HUES48 (cell line): Measurements from ENCODE around the gene KRT75.

Source experiments
- H3K27ac ChIP-seq: one replicate; pipeline ENCODE4 v1.7.0; 2013; ENCODE audit warnings: low read depth, low read length, inconsistent platforms
- H3K27me3 ChIP-seq: 2 replicates; pipeline ENCODE4 v1.6.1; 2013; ENCODE audit warnings: mild to moderate bottlenecking, low read length; ENCODE audit not compliant: control insufficient read depth, insufficient read depth
- H3K36me3 ChIP-seq: 2 replicates; pipeline ENCODE4 v1.6.1; 2013; ENCODE audit warnings: low read length; ENCODE audit not compliant: control insufficient read depth, insufficient read depth
- H3K4me1 ChIP-seq: 2 replicates; pipeline ENCODE4 v1.6.1; 2013; ENCODE audit warnings: mild to moderate bottlenecking, low read length; ENCODE audit not compliant: control insufficient read depth, insufficient read depth
- H3K4me3 ChIP-seq: 2 replicates; pipeline ENCODE4 v1.5.1; 2013; ENCODE audit warnings: mild to moderate bottlenecking, low read depth, low read length
- H3K9ac ChIP-seq: 2 replicates; pipeline ENCODE4 v1.6.1; 2013; ENCODE audit warnings: mild to moderate bottlenecking, low read depth, low read length, moderate library complexity
- H3K9me3 ChIP-seq: 2 replicates; pipeline ENCODE4 v1.6.1; 2013; ENCODE audit warnings: low read length; ENCODE audit not compliant: control insufficient read depth, insufficient read depth

Gene KRT75

GRCh38 chr12:52439845-52440244 is 5.7 kb upstream of the KRT75 start:
- Histone ChIP-seq H3K36me3 (no peaks in the 10 kb centered on the region), H3K4me3 (no peak overlapping the region), H3K27ac (no peak overlapping the region), H3K27me3 (no peaks in the 10 kb centered on the region), H3K9me3 (no peaks in the 10 kb centered on the region), H3K9ac (no peak overlapping the region), H3K4me1 (peaks cover 8% of the 10 kb centered on the region)

GRCh38 chr12:52439420-52439819 is 5.2 kb upstream of the KRT75 start:
- Histone ChIP-seq H3K9ac (no peak overlapping the region), H3K27me3 (no peaks in the 10 kb centered on the region), H3K4me3 (no peak overlapping the region), H3K9me3 (no peaks in the 10 kb centered on the region), H3K4me1 (peaks cover 8% of the 10 kb centered on the region), H3K27ac (no peak overlapping the region), H3K36me3 (no peaks in the 10 kb centered on the region)

- H3K9me3 ChIP-seq: no peaks in the 10 kb centered on the region
- no peaks in the 10 kb centered on the region for H3K36me3 ChIP-seq
- H3K4me1 ChIP-seq: peaks cover 8% of the 10 kb centered on the region
- H3K27me3 ChIP-seq: no peaks in the 10 kb centered on the region
- no peak overlapping the region for H3K9ac ChIP-seq
- no peak overlapping the region for H3K27ac ChIP-seq
- H3K4me3 ChIP-seq: no peak overlapping the region
These were observed 4.4 kb upstream of the KRT75 start for GRCh38 chr12:52438305-52439301.

GRCh38 chr12:52437508-52437907 is 3.3 kb upstream of the KRT75 start:
- H3K27ac ChIP-seq: no peak overlapping the region
- no peaks in the 10 kb centered on the region for H3K27me3 ChIP-seq
- H3K36me3 ChIP-seq: no peaks in the 10 kb centered on the region
- peaks cover 4% of the 10 kb centered on the region for H3K4me1 ChIP-seq
- H3K9ac ChIP-seq: no peak overlapping the region
- H3K9me3 ChIP-seq: no peaks in the 10 kb centered on the region
- H3K4me3 ChIP-seq: no peak overlapping the region

GRCh38 chr12:52436828-52437474 is 2.8 kb upstream of the KRT75 start:
- Histone ChIP-seq H3K36me3 (no peaks in the 10 kb centered on the region), H3K4me1 (no peaks in the 10 kb centered on the region; the same call in 1 of the 2 replicates), H3K27me3 (no peaks in the 10 kb centered on the region), H3K9me3 (no peaks in the 10 kb centered on the region), H3K4me3 (no peak overlapping the region), H3K9ac (no peak overlapping the region), H3K27ac (no peak overlapping the region)

GRCh38 chr12:52436000-52436827 is 2.0 kb upstream of the KRT75 start:
- Histone ChIP-seq H3K9me3 (no peaks in the 10 kb centered on the region), H3K4me1 (no peaks in the 10 kb centered on the region), H3K9ac (no peak overlapping the region), H3K27me3 (no peaks in the 10 kb centered on the region), H3K27ac (no peak overlapping the region), H3K4me3 (no peak overlapping the region), H3K36me3 (no peaks in the 10 kb centered on the region)

GRCh38 chr12:52435659-52435999 is 1.5 kb upstream of the KRT75 start:
- H3K4me1 ChIP-seq: no peaks in the 10 kb centered on the region
- no peak overlapping the region for H3K27ac ChIP-seq
- H3K9me3 ChIP-seq: no peaks in the 10 kb centered on the region
- no peaks in the 10 kb centered on the region for H3K27me3 ChIP-seq
- no peaks in the 10 kb centered on the region for H3K36me3 ChIP-seq
- H3K4me3 ChIP-seq: no peak overlapping the region
- no peak overlapping the region for H3K9ac ChIP-seq

GRCh38 chr12:52434760-52435530 is 774 bp upstream of the KRT75 start:
- no peaks in the 10 kb centered on the region for H3K27me3 ChIP-seq
- H3K9ac ChIP-seq: no peak overlapping the region
- H3K4me3 ChIP-seq: no peak overlapping the region
- H3K27ac ChIP-seq: no peak overlapping the region
- H3K4me1 ChIP-seq: no peaks in the 10 kb centered on the region
- no peaks in the 10 kb centered on the region for H3K9me3 ChIP-seq
- no peaks in the 10 kb centered on the region for H3K36me3 ChIP-seq

- Histone ChIP-seq H3K36me3 (no peaks in the 10 kb centered on the region), H3K4me1 (no peaks in the 10 kb centered on the region), H3K9ac (no peak overlapping the region), H3K9me3 (no peaks in the 10 kb centered on the region), H3K4me3 (no peak overlapping the region), H3K27ac (no peak overlapping the region), H3K27me3 (no peaks in the 10 kb centered on the region)
These were observed 580 bp downstream of the KRT75 start for GRCh38 chr12:52433501-52434080.

- no peaks in the 10 kb centered on the region for H3K27me3 ChIP-seq
- no peaks in the 10 kb centered on the region for H3K36me3 ChIP-seq
- H3K27ac ChIP-seq: no peak overlapping the region
- H3K4me1 ChIP-seq: no peaks in the 10 kb centered on the region
- no peak overlapping the region for H3K4me3 ChIP-seq
- H3K9me3 ChIP-seq: no peaks in the 10 kb centered on the region
- no peak overlapping the region for H3K9ac ChIP-seq
These were observed 1.5 kb downstream of the KRT75 start for GRCh38 chr12:52432559-52433207.
